ENCODE data around the gene SLC2A4.

The SLC2A4 gene

DNA sequence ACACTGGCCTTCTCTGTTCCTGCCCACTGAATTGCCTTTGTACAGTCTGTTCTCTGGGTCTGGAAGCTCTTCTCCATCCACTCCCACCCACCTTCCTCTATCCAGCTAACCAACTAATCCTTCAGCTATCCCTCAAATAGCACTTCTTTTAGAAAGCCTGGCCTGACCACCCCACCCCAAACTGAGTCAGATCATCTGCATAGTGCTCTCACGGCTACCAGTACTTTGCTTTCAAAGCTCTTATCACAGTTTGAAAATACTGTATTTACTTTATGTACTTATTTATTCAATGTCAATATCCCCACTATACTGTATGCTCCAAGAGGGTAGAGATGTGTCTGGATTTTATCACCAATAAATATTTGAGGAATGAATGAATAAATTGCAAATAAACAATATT is 14.7 kb upstream of the SLC2A4 start:
- in situ Hi-C loops (cut with MboI; ENCODE audit: low sequenced_read_pairs, unreplicated experiment): no loop called here
- DNase-seq (ENCODE audit: low spot score): no peak
- TF ChIP-seq, protein P1, sequence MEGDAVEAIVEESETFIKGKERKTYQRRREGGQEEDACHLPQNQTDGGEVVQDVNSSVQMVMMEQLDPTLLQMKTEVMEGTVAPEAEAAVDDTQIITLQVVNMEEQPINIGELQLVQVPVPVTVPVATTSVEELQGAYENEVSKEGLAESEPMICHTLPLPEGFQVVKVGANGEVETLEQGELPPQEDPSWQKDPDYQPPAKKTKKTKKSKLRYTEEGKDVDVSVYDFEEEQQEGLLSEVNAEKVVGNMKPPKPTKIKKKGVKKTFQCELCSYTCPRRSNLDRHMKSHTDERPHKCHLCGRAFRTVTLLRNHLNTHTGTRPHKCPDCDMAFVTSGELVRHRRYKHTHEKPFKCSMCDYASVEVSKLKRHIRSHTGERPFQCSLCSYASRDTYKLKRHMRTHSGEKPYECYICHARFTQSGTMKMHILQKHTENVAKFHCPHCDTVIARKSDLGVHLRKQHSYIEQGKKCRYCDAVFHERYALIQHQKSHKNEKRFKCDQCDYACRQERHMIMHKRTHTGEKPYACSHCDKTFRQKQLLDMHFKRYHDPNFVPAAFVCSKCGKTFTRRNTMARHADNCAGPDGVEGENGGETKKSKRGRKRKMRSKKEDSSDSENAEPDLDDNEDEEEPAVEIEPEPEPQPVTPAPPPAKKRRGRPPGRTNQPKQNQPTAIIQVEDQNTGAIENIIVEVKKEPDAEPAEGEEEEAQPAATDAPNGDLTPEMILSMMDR (IDR thresholded peaks at IDR 0.05; ENCODE audit: borderline replicate concordance, control extremely low read depth, extremely low read depth, insufficient read depth, missing control alignments): no peak

GRCh38 chr17:7279448-7279847 is 2.1 kb upstream of the SLC2A4 start:
- TF ChIP-seq, protein P1 (IDR thresholded peaks at IDR 0.05; ENCODE audit: borderline replicate concordance, control extremely low read depth, extremely low read depth, insufficient read depth, missing control alignments): no peak
- DNase-seq (ENCODE audit: low spot score): no peak
- in situ Hi-C loops (cut with MboI; ENCODE audit: low sequenced_read_pairs, unreplicated experiment): loop anchor here (25.0 kb wide), 1 partner anchor 242 kb away; the partner anchor contains the start of genes SLC16A11 and SLC16A13

DNA sequence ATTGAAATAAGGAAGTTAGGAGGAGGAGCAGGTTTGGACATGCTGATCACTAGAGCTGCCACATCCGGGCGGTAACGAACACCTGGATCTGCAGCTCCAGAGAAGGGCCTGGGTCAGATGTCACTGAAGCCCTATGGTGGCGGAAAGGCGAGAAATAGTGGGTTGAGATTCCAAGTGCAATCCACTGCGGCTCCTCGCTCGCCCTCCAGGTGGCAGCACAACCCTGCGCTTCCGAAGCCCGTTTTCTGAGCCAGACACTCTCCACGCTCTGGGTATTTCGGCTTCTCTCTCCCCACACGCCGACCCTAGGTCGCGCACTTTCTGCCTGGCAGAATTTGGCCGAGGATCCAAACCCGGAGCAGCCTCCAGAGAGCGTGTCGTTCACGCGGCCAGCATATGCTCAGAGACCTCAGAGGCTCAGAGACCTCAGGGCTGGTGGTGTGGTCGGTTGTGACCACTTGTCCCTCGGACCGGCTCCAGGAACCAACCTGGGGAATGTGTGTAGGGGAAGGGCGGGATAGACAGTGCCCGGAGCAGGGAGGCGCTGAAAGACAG is 922 bp upstream of the SLC2A4 start:
- TF ChIP-seq, protein P1 (IDR thresholded peaks at IDR 0.05; ENCODE audit: borderline replicate concordance, control extremely low read depth, extremely low read depth, insufficient read depth, missing control alignments): peak; percentile 65
- peak; percentile 90 for DNase-seq (ENCODE audit: low spot score)
- in situ Hi-C loops (cut with MboI; ENCODE audit: low sequenced_read_pairs, unreplicated experiment): loop anchor here (25.0 kb wide), 1 partner anchor 243 kb away; the partner anchor contains the start of genes SLC16A11 and SLC16A13

DNA sequence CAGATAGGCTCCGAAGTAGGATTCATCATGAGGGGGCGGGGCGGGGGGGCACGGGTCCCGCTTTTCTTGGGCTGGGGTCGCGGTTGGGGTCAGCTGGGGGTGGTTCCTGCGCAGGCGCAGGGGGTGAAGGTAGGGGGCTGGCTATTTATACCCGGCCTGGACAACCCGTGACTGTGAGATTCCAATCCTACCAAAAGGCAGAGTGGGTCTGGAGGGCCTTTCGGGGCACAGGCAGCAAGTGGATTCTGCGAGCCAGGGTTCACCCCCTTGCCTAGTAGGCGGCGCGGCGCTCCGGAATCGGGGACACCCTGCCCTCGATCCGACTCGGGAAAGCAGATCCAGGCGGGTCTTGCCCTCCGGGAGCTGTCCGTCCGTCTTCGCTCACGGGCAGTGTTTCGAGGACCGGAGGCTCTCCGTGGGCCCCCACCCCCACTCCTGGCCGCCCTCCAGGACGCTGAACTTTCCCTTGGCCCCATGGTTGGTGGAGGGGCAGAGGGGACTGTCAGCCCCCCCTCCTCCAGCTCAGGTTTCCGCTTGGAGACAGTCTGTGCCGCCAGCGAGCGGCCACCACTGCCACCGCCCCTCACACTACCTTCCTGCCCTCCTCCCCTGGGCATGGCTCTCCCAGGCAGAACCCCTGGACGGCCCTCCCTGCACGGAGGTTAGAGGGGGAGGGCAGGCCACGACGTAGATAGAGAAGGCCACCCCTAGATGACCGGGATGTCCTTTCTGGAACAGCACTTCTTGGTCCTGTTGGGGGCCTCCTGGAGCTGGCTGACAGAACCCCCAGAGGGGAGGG is 634 bp downstream of the SLC2A4 start:
- in situ Hi-C loops (cut with MboI; ENCODE audit: low sequenced_read_pairs, unreplicated experiment): loop anchor here (25.0 kb wide), 1 partner anchor 245 kb away; the partner anchor contains the start of genes SLC16A11 and SLC16A13
- TF ChIP-seq, protein P1 (IDR thresholded peaks at IDR 0.05; ENCODE audit: borderline replicate concordance, control extremely low read depth, extremely low read depth, insufficient read depth, missing control alignments): no peak
- DNase-seq (ENCODE audit: low spot score): peak; percentile 37

GRCh38 chr17:7282752-7283321 is 1.3 kb downstream of the SLC2A4 start:
- no peak for DNase-seq (ENCODE audit: low spot score)
- in situ Hi-C loops (cut with MboI; ENCODE audit: low sequenced_read_pairs, unreplicated experiment): loop anchor here (25.0 kb wide), 1 partner anchor 246 kb away; the partner anchor contains the start of genes SLC16A11 and SLC16A13
- TF ChIP-seq, protein P1 (IDR thresholded peaks at IDR 0.05; ENCODE audit: borderline replicate concordance, control extremely low read depth, extremely low read depth, insufficient read depth, missing control alignments): no peak

DNA sequence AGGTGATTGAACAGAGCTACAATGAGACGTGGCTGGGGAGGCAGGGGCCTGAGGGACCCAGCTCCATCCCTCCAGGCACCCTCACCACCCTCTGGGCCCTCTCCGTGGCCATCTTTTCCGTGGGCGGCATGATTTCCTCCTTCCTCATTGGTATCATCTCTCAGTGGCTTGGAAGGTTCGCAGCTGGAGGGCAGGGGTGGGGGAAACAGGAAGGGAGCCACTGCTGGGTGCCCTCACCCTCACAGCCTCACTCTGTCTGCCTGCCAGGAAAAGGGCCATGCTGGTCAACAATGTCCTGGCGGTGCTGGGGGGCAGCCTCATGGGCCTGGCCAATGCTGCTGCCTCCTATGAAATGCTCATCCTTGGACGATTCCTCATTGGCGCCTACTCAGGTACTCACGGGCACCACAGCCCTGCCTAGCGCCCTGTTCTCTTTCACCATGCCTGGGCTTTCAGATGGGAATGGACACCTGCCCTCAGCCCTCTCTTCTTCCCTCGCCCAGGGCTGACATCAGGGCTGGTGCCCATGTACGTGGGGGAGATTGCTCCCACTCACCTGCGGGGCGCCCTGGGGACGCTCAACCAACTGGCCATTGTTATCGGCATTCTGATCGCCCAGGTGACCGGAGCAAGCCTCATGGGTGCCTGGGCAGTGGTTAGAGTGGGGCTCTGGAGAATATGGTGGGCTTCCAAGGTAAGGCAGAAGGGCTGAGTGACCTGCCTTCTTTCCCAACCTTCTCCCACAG is 2.1 kb downstream of the SLC2A4 start:
- in situ Hi-C loops (cut with MboI; ENCODE audit: low sequenced_read_pairs, unreplicated experiment): loop anchor here (25.0 kb wide), 1 partner anchor 246 kb away; the partner anchor contains the start of genes SLC16A11 and SLC16A13
- peak; percentile 12 for DNase-seq (ENCODE audit: low spot score)
- TF ChIP-seq, protein P1 (IDR thresholded peaks at IDR 0.05; ENCODE audit: borderline replicate concordance, control extremely low read depth, extremely low read depth, insufficient read depth, missing control alignments): no peak

Data from GM13976 (cell line).